Astrocyte (in vitro differentiated cells and primary cell): ENCODE results near the gene TSPAN14. TPM values are rescaled to one million over a fixed set of nuclear protein-coding genes. Genes with fewer than 3 reads are reported as not detected.
A peak's percentile ranks its signal among the peaks of the same experiment; 100 is the strongest.

Source experiments
- DNase-seq: peaks from one replicate; pipeline ENCODE4 v3.0.0-alpha.2; 2010; ENCODE audit warnings: low read depth
- FAIRE-seq: peaks from 2 replicates; lab custom pipeline; 2011; peaks lifted over from hg19 to GRCh38; lab: Jason Lieb, UNC
- H2AFZ ChIP-seq: 2 replicates; pipeline ENCODE4 v1.6.0; 2012; ENCODE audit warnings: low read depth, low read length, inconsistent platforms
- H3K27ac ChIP-seq: 2 replicates; pipeline ENCODE4 v1.5.1; 2011; ENCODE audit warnings: low read depth, low read length, inconsistent platforms
- H3K27me3 ChIP-seq: 2 replicates; pipeline ENCODE4 v1.6.0; 2011; ENCODE audit warnings: low read length, inconsistent platforms; ENCODE audit not compliant: insufficient read depth
- H3K36me3 ChIP-seq: 2 replicates; pipeline ENCODE4 v1.5.1; 2011; ENCODE audit warnings: low read length, inconsistent platforms; ENCODE audit not compliant: insufficient read depth
- H3K4me1 ChIP-seq: 2 replicates; pipeline ENCODE4 v1.5.1; 2011; ENCODE audit warnings: low read length, inconsistent platforms; ENCODE audit not compliant: insufficient read depth
- H3K4me2 ChIP-seq: 2 replicates; pipeline ENCODE4 v1.6.0; 2012; ENCODE audit warnings: low read length, inconsistent platforms
- H3K4me3 ChIP-seq: 2 replicates; pipeline ENCODE4 v1.5.1; 2011; ENCODE audit warnings: low read depth, mild to moderate bottlenecking, low read length, inconsistent platforms; ENCODE audit not compliant: insufficient read depth
- H3K79me2 ChIP-seq: 2 replicates; pipeline ENCODE4 v1.6.0; 2012; ENCODE audit warnings: mild to moderate bottlenecking, low read length, inconsistent platforms; ENCODE audit not compliant: insufficient read depth
- H3K9ac ChIP-seq: 2 replicates; pipeline ENCODE4 v1.6.0; 2012; ENCODE audit warnings: mild to moderate bottlenecking, low read length, inconsistent platforms
- H3K9me3 ChIP-seq: 2 replicates; pipeline ENCODE4 v1.5.1; 2012; ENCODE audit warnings: low read depth, mild to moderate bottlenecking, low read length, inconsistent platforms; ENCODE audit not compliant: insufficient read depth
- H4K20me1 ChIP-seq: 2 replicates; pipeline ENCODE4 v1.6.0; 2012; ENCODE audit warnings: low read length, inconsistent platforms; ENCODE audit not compliant: insufficient read depth
- H3K27ac Mint-ChIP-seq: one replicate; pipeline ENCODE4 v1.8.0; 2021; ENCODE audit warnings: mild to moderate bottlenecking, mixed read lengths; ENCODE audit not compliant: unreplicated experiment
- H3K27me3 Mint-ChIP-seq: one replicate; pipeline ENCODE4 v1.8.0; 2021; ENCODE audit warnings: low read depth, mixed read lengths; ENCODE audit not compliant: unreplicated experiment
- H3K36me3 Mint-ChIP-seq: one replicate; pipeline ENCODE4 v1.8.0; 2021; ENCODE audit warnings: low read depth, mixed read lengths; ENCODE audit not compliant: unreplicated experiment
- H3K4me1 Mint-ChIP-seq: one replicate; pipeline ENCODE4 v1.8.0; 2021; ENCODE audit warnings: low read depth, mixed read lengths; ENCODE audit not compliant: unreplicated experiment
- H3K4me3 Mint-ChIP-seq: one replicate; pipeline ENCODE4 v1.8.0; 2021; ENCODE audit warnings: mild to moderate bottlenecking, moderate library complexity, mixed read lengths; ENCODE audit not compliant: unreplicated experiment
- H3K9me3 Mint-ChIP-seq: one replicate; pipeline ENCODE4 v1.8.0; 2021; ENCODE audit warnings: mild to moderate bottlenecking, mixed read lengths; ENCODE audit not compliant: unreplicated experiment
- EZH2 ChIP-seq: IDR thresholded peaks from 2 replicates; pipeline ENCODE4 v1.6.1; 2012; ENCODE audit warnings: mild to moderate bottlenecking, low read length, inconsistent platforms; ENCODE audit not compliant: insufficient read depth
- total RNA-seq: library from RNA; stranded (reverse); gene quantifications from 2 replicates; pipeline ENCODE4 v1.2.1, GENCODE V29; 2021
- TF ChIP-seq, protein P1 (sequence below): IDR thresholded peaks from 2 replicates; pipeline ENCODE4 v1.5.1; 2011; ENCODE audit warnings: low read depth, mild to moderate bottlenecking, inconsistent platforms, low read length, moderate library complexity; ENCODE audit not compliant: insufficient read depth

TSPAN14 gene
- total RNA-seq, 1 donor from 2014 or later = 140 TPM

DNA sequence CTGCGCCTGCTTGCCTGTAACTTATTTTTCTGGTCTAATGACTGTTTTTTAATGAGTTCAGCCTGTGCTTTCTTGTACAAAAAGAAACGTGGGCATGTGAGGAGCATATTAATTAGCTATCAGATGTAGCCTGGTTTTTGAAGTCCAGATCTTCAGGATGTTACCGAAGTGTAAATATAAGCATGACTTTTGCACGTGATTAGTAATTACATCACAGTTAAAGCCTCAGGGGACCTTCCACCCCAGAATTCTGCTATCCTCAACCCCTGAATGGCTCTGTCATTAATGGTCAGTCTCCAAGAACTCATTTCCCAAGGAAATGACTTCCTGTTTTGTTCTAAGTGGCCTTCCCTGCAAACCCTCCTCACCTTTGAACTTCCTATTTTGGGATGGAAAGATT lies 47.9 kb upstream of the TSPAN14 start:
- Histone ChIP-seq H3K36me3 (no peaks in the 10 kb centered on the region), H4K20me1 (no peaks in the 10 kb centered on the region), H3K27ac (no peak overlapping the region), H3K4me3 (no peak overlapping the region), H3K27me3 (no peaks in the 10 kb centered on the region), H3K4me1 (peaks cover 10% of the 10 kb centered on the region), H2AFZ (no peak overlapping the region), H3K9me3 (no peaks in the 10 kb centered on the region), H3K4me2 (no peak overlapping the region), H3K79me2 (no peaks in the 10 kb centered on the region), H3K9ac (no peak overlapping the region)
- H3K4me1 Mint-ChIP-seq = peaks cover 7% of the 10 kb centered on the region
- H3K9me3 Mint-ChIP-seq = no peaks in the 10 kb centered on the region
- TF ChIP-seq EZH2 = no peak
- TF ChIP-seq, protein P1, sequence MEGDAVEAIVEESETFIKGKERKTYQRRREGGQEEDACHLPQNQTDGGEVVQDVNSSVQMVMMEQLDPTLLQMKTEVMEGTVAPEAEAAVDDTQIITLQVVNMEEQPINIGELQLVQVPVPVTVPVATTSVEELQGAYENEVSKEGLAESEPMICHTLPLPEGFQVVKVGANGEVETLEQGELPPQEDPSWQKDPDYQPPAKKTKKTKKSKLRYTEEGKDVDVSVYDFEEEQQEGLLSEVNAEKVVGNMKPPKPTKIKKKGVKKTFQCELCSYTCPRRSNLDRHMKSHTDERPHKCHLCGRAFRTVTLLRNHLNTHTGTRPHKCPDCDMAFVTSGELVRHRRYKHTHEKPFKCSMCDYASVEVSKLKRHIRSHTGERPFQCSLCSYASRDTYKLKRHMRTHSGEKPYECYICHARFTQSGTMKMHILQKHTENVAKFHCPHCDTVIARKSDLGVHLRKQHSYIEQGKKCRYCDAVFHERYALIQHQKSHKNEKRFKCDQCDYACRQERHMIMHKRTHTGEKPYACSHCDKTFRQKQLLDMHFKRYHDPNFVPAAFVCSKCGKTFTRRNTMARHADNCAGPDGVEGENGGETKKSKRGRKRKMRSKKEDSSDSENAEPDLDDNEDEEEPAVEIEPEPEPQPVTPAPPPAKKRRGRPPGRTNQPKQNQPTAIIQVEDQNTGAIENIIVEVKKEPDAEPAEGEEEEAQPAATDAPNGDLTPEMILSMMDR = no peak
- H3K27ac Mint-ChIP-seq = no peak overlapping the region
- no peak overlapping the region for H3K4me3 Mint-ChIP-seq
- peaks cover 7% of the 10 kb centered on the region for H3K27me3 Mint-ChIP-seq
- DNase-seq (no peak), FAIRE-seq (no peak)
- H3K36me3 Mint-ChIP-seq = no peaks in the 10 kb centered on the region

DNA sequence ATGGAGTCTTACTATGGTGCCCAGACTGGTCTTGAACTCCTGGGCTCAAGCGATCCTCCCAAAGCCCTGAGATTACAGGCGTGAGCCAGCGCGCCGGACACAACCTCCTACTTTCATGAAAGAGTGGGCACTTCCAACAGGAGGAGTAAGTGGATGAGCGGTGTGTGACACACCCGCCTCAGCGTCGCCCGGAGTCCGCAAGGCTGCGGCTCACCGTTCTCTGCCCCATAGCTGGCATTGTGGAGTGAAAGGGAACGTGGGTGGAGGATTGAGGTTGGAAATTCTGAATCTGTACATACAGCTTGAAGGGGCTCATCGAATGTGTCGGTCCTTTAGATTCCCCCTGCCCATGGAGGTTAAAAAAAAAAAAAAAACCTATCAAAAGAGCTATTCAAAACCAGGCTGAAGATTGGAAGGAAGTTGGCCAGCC lies 46.3 kb upstream of the TSPAN14 start:
- Mint-ChIP-seq H3K27ac (peak overlapping the region; percentile 20), H3K4me1 (peaks cover 13% of the 10 kb centered on the region), H3K9me3 (no peaks in the 10 kb centered on the region), H3K36me3 (peaks cover 4% of the 10 kb centered on the region), H3K4me3 (peak overlapping the region; percentile 89), H3K27me3 (peaks cover 7% of the 10 kb centered on the region)
- DNase-seq (peak; percentile 33), FAIRE-seq (no peak)
- H2AFZ ChIP-seq = peak overlapping the region; percentile 90
- no peaks in the 10 kb centered on the region for H3K79me2 ChIP-seq
- peak overlapping the region; percentile 93 for H3K4me2 ChIP-seq
- no peaks in the 10 kb centered on the region for H3K36me3 ChIP-seq
- no peaks in the 10 kb centered on the region for H3K27me3 ChIP-seq
- peaks cover 13% of the 10 kb centered on the region for H3K4me1 ChIP-seq
- no peak overlapping the region for H3K27ac ChIP-seq
- peak overlapping the region; percentile 70 for H3K4me3 ChIP-seq
- no peaks in the 10 kb centered on the region for H3K9me3 ChIP-seq
- no peak for TF ChIP-seq EZH2
- TF ChIP-seq, protein P1 = no peak
- H3K9ac ChIP-seq = peak overlapping the region; percentile 67
- no peaks in the 10 kb centered on the region for H4K20me1 ChIP-seq

DNA sequence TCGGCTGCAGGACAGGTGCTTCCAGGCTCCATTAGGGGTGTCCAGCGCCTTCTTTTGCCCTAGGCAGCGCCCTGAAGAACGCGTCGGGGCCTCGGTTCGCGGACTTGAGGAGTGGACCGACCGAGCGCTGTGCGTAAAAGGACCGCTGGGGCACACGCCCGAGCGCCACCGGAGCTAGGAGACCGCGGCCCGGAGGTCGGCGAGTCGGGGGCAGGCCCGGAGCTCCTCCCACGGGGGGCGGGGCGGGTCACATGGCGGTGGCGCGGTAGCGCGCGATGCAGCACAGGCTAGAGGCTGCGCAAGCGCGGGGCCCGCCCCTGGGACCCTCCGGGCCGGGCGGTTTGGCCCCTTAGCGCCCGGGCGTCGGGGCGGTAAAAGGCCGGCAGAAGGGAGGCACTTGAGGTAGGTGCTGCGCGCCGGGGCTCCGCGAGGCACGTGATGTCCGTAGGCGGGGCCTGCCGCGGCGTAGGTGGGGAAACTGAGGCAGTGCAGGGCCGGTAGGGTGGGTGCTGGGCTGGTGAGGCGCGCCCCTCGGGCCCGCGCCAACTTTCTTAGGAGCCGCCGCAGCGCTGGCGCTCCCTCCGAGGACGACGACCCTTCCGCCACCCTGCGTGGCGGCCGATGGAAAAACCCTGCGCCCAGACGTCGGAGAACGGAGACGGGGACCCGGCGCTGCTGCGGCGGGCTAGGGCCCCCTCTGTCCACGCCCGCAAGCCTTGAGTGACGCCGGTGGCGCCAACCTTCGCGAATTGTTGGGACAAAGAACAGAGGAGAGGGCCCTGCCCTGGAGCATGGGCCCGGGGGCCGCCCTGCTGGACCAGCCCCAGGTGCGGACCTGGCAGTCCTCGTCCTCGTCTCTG lies 45.6 kb upstream of the TSPAN14 start, which contains the start of gene PRXL2A:
Gene PRXL2A (plus strand): TSS at position 310 of the 860 bp plus-strand sequence. CDS start 11,917 bp downstream, outside the sequence.
- H3K27me3 Mint-ChIP-seq = peaks cover 7% of the 10 kb centered on the region
- FAIRE-seq (no peak), DNase-seq (peak; percentile 16)
- Histone ChIP-seq H3K27me3 (no peaks in the 10 kb centered on the region), H3K4me1 (peaks cover 18% of the 10 kb centered on the region), H3K4me2 (peak within 1 kb of the TSS; percentile 93), H3K4me3 (peak within 1 kb of the TSS; percentile 70), H3K9me3 (no peaks in the 10 kb centered on the region), H3K9ac (peak within 1 kb of the TSS; percentile 67), H4K20me1 (no peaks in the 10 kb centered on the region), H3K36me3 (no peaks in the 10 kb centered on the region), H2AFZ (peak within 1 kb of the TSS; percentile 90), H3K79me2 (no peaks in the 10 kb centered on the region), H3K27ac (no peak within 1 kb of the TSS)
- H3K36me3 Mint-ChIP-seq = peaks cover 5% of the 10 kb centered on the region
- H3K4me1 Mint-ChIP-seq = peaks cover 18% of the 10 kb centered on the region
- peak within 1 kb of the TSS; percentile 20 for H3K27ac Mint-ChIP-seq
- peak; percentile 60 for TF ChIP-seq EZH2
- TF ChIP-seq, protein P1 = no peak
- H3K9me3 Mint-ChIP-seq = no peaks in the 10 kb centered on the region
- H3K4me3 Mint-ChIP-seq = peak within 1 kb of the TSS; percentile 89
